Epithelial cell of prostate (primary cell): Measurements from ENCODE around the gene SPOCK1.
"Not testable (repeated sequence)": the region's sequence is repeated elsewhere in the genome, so short reads cannot be mapped to it uniquely, and the experiment has no call there.

Source experiments
- DNase-seq: peaks from one replicate; pipeline ENCODE4 v3.0.0-alpha.2; 2011; ENCODE audit warnings: low read depth, low spot score
- H3K27ac ChIP-seq: fragments of 450-650 bp; 2 replicates; pipeline ENCODE4 v1.5.1; 2017; ENCODE audit warnings: mild to moderate bottlenecking

The SPOCK1 gene

GRCh38 chr5:136954142-136954541 is 545.0 kb downstream of the SPOCK1 start:
- not testable (repeated sequence) for DNase-seq, H3K27ac ChIP-seq

- not testable (repeated sequence) for H3K27ac ChIP-seq, DNase-seq
Measured at GRCh38 chr5:136953346-136954069, 545.6 kb downstream of the SPOCK1 start.

GRCh38 chr5:136927571-136927970 is 571.6 kb downstream of the SPOCK1 start:
- H3K27ac ChIP-seq: no peak overlapping the region
- no peak for DNase-seq

GRCh38 chr5:136926073-136926472 is 573.1 kb downstream of the SPOCK1 start:
- no peak overlapping the region for H3K27ac ChIP-seq
- DNase-seq: no peak
